NCI-H446 (cell line): ENCODE measurements around the gene COL27A1.
"Not testable (repeated sequence)": the region's sequence is repeated elsewhere in the genome, so short reads cannot be mapped to it uniquely, and the experiment has no call there.

Experiments used
- DNase-seq, 2 experiments: peaks; one replicate each; lab custom pipeline; 2025; lab: John Stamatoyannopoulos, UW

The COL27A1 gene

GRCh38 chr9:114324492-114324891 lies 169.2 kb downstream of the COL27A1 start:
- no peak for DNase-seq

GRCh38 chr9:114324965-114325364 lies 169.6 kb downstream of the COL27A1 start:
- not testable (repeated sequence) for DNase-seq

- not testable (repeated sequence) for DNase-seq
Measured at GRCh38 chr9:114325684-114326254, 170.4 kb downstream of the COL27A1 start.

GRCh38 chr9:114327749-114328148 lies 172.4 kb downstream of the COL27A1 start:
- DNase-seq = no peak

GRCh38 chr9:114328357-114328820 lies 173.1 kb downstream of the COL27A1 start:
- not testable (repeated sequence) for DNase-seq

GRCh38 chr9:114328937-114329624 lies 173.7 kb downstream of the COL27A1 start:
- not testable (repeated sequence) for DNase-seq

- not testable (repeated sequence) for DNase-seq
Measured at GRCh38 chr9:114329625-114330022, 174.3 kb downstream of the COL27A1 start, which contains the start of gene ORM2. Gene ORM2 (plus strand): TSS chr9:114329869. CDS start chr9:114329905, 36 bp downstream.

- DNase-seq = no peak
Measured at GRCh38 chr9:114330636-114331035, 175.3 kb downstream of the COL27A1 start.

GRCh38 chr9:114331229-114332195 lies 176.2 kb downstream of the COL27A1 start:
- DNase-seq = not testable (repeated sequence)

- DNase-seq = not testable (repeated sequence)
Measured at GRCh38 chr9:114332474-114333040, 177.2 kb downstream of the COL27A1 start.

- DNase-seq = not testable (repeated sequence)
Measured at GRCh38 chr9:114333718-114334117, 178.4 kb downstream of the COL27A1 start.

GRCh38 chr9:114334490-114334889 lies 179.2 kb downstream of the COL27A1 start:
- DNase-seq = no peak

GRCh38 chr9:114335745-114336144 lies 180.4 kb downstream of the COL27A1 start:
- no peak for DNase-seq

- DNase-seq = no peak
Measured at GRCh38 chr9:114336157-114336556, 180.8 kb downstream of the COL27A1 start.

- no peak for DNase-seq
Measured at GRCh38 chr9:114336699-114337395, 181.5 kb downstream of the COL27A1 start.

GRCh38 chr9:114338187-114338586 lies 182.8 kb downstream of the COL27A1 start:
- DNase-seq = no peak

- no peak for DNase-seq
Measured at GRCh38 chr9:114339130-114339908, 184.0 kb downstream of the COL27A1 start.

GRCh38 chr9:114341152-114341830 lies 186.0 kb downstream of the COL27A1 start:
- DNase-seq = no peak

- no peak for DNase-seq
Measured at GRCh38 chr9:114341991-114342390, 186.7 kb downstream of the COL27A1 start.
